Vagina (tissue), 2 donors: Measurements from ENCODE around the gene PRUNE2. TPM values are rescaled to one million over a fixed set of nuclear protein-coding genes. Genes with fewer than 3 reads are reported as not detected.

Source experiments
- DNase-seq, 2 donors: peaks; one replicate each; pipeline ENCODE4 v3.0.0-alpha.2; 2017; ENCODE audit errors: extremely low spot score in 2 of 2
- H3K27ac ChIP-seq: fragments of 200-600 bp; sonication (generic); one replicate; pipeline ENCODE4 v1.5.1; 2019
- H3K27me3 ChIP-seq: fragments of 200-600 bp; sonication (generic); one replicate; pipeline ENCODE4 v1.5.1; 2019
- H3K36me3 ChIP-seq, 2 donors: fragments of 200-600 bp; sonication (generic); one replicate each; pipeline ENCODE4 v1.5.1; 2017 to 2019
- H3K4me1 ChIP-seq: fragments of 200-600 bp; sonication (generic); one replicate; pipeline ENCODE4 v1.5.1; 2019
- H3K4me3 ChIP-seq, 2 donors: fragments of 200-600 bp; sonication (generic); 1 replicate in 1 of 2; 2 replicates in 1 of 2; pipeline ENCODE4 v1.5.1; 2016 to 2019
- H3K9me3 ChIP-seq: fragments of 200-600 bp; sonication (generic); one replicate; pipeline ENCODE4 v1.5.1; 2019
- CTCF ChIP-seq, 3 experiments: fragments of 450-650 bp in 2 of 3; fragments of 200-600 bp in 1 of 3; sonication (generic) in 1 of 3; IDR thresholded peaks; one replicate each; pipeline ENCODE4 v1.5.1; 2017 to 2019; ENCODE audit warnings: antibody characterized with exemption in 3 of 3, mild to moderate bottlenecking in 2 of 3, moderate library complexity in 2 of 3
- POLR2A ChIP-seq, 2 donors: fragments of 450-650 bp; IDR thresholded peaks; one replicate each; pipeline ENCODE4 v1.6.1; 2017; ENCODE audit warnings: antibody characterized with exemption in 2 of 2, mild to moderate bottlenecking in 2 of 2, moderate library complexity in 2 of 2
- POLR2AphosphoS5 ChIP-seq, 2 donors: sonication (generic); formaldehyde crosslinking; IDR thresholded peaks; one replicate each; pipeline ENCODE4 v1.9.0; 2017; ENCODE audit warnings: antibody characterized with exemption in 2 of 2, mild to moderate bottlenecking in 2 of 2, low read depth in 1 of 2; ENCODE audit not compliant: insufficient read depth in 1 of 2
- intact Hi-C: fragments of 100-400 bp; cut with DNase I; formaldehyde crosslinking; loops from one replicate; pipeline ENCODE4 v1.15.1; 2023
- total RNA-seq: library from RNA; depleted of rRNA; stranded (reverse); fragments of >200 nt; gene quantifications from one replicate; pipeline ENCODE4 v1.2.3, GENCODE V29; 2016

The PRUNE2 gene
- total RNA-seq, 1 donor from 2014 or later: 75.6 TPM

GRCh38 chr9:76912636-76913275, 6.8 kb upstream of the PRUNE2 start:
- Histone ChIP-seq H3K9me3 (no peaks in the 10 kb centered on the region), H3K27ac (no peak overlapping the region), H3K27me3 (no peaks in the 10 kb centered on the region), H3K4me3 (no peak overlapping the region), H3K4me1 (no peaks in the 10 kb centered on the region), H3K36me3 (no peaks in the 10 kb centered on the region)
- TF ChIP-seq CTCF (IDR thresholded peaks at IDR 0.05) (no peak), POLR2A (IDR thresholded peaks at IDR 0.05) (no peak), POLR2AphosphoS5 (IDR thresholded peaks at IDR 0.05; ENCODE audit: insufficient read depth in 1 of 2, low read depth in 1 of 2) (no peak)
- intact Hi-C loops: no loop called here
- peak in 1 of 2 donors; percentile 40 for DNase-seq

- TF ChIP-seq POLR2A (IDR thresholded peaks at IDR 0.05) (no peak), POLR2AphosphoS5 (IDR thresholded peaks at IDR 0.05; ENCODE audit: insufficient read depth in 1 of 2, low read depth in 1 of 2) (no peak), CTCF (IDR thresholded peaks at IDR 0.05) (no peak)
- H3K4me3 ChIP-seq: no peak overlapping the region
- H3K27ac ChIP-seq: no peak overlapping the region
- H3K36me3 ChIP-seq: no peaks in the 10 kb centered on the region
- no peaks in the 10 kb centered on the region for H3K4me1 ChIP-seq
- no peak for DNase-seq
- H3K9me3 ChIP-seq: no peaks in the 10 kb centered on the region
- H3K27me3 ChIP-seq: no peaks in the 10 kb centered on the region
- intact Hi-C loops: no loop called here
Measured at GRCh38 chr9:76911971-76912370, 6.1 kb upstream of the PRUNE2 start.

GRCh38 chr9:76910861-76911260, 4.9 kb upstream of the PRUNE2 start:
- DNase-seq: peak in 1 of 2 donors; percentile 10
- H3K27ac ChIP-seq: no peak overlapping the region
- no peaks in the 10 kb centered on the region for H3K27me3 ChIP-seq
- H3K4me3 ChIP-seq: no peak overlapping the region
- H3K36me3 ChIP-seq: no peaks in the 10 kb centered on the region
- no peaks in the 10 kb centered on the region for H3K9me3 ChIP-seq
- intact Hi-C loops: no loop called here
- TF ChIP-seq POLR2A (IDR thresholded peaks at IDR 0.05) (no peak), POLR2AphosphoS5 (IDR thresholded peaks at IDR 0.05; ENCODE audit: insufficient read depth in 1 of 2, low read depth in 1 of 2) (no peak)
- no peaks in the 10 kb centered on the region for H3K4me1 ChIP-seq

GRCh38 chr9:76906647-76906975, 697 bp upstream of the PRUNE2 start:
- no peaks in the 10 kb centered on the region for H3K36me3 ChIP-seq
- no peaks in the 10 kb centered on the region for H3K9me3 ChIP-seq
- no peak overlapping the region for H3K27ac ChIP-seq
- peaks cover 6% of the 10 kb centered on the region for H3K4me1 ChIP-seq
- no peak for TF ChIP-seq CTCF (IDR thresholded peaks at IDR 0.05)
- TF ChIP-seq POLR2A (IDR thresholded peaks at IDR 0.05): no peak
- H3K4me3 ChIP-seq: peak overlapping the region; percentile 44 to 45
- DNase-seq: no peak
- H3K27me3 ChIP-seq: no peaks in the 10 kb centered on the region
- intact Hi-C loops: no loop called here

GRCh38 chr9:76904661-76905457, 1.1 kb downstream of the PRUNE2 start:
- intact Hi-C loops: no loop called here
- H3K27me3 ChIP-seq: no peaks in the 10 kb centered on the region
- peak overlapping the region; percentile 44 to 45 for H3K4me3 ChIP-seq
- no peak for TF ChIP-seq CTCF (IDR thresholded peaks at IDR 0.05)
- TF ChIP-seq POLR2AphosphoS5 (IDR thresholded peaks at IDR 0.05; ENCODE audit: insufficient read depth in 1 of 2, low read depth in 1 of 2): no peak
- no peak for TF ChIP-seq POLR2A (IDR thresholded peaks at IDR 0.05)
- H3K27ac ChIP-seq: no peak overlapping the region
- no peaks in the 10 kb centered on the region for H3K9me3 ChIP-seq
- H3K4me1 ChIP-seq: peaks cover 6% of the 10 kb centered on the region
- no peak for DNase-seq
- no peaks in the 10 kb centered on the region for H3K36me3 ChIP-seq
